Kidney (tissue), 14 donors: ENCODE measurements around the gene KLHL29. TPM values are rescaled to one million over a fixed set of nuclear protein-coding genes. Genes with fewer than 3 reads are reported as not detected.
A peak's percentile ranks its signal among the peaks of the same experiment; 100 is the strongest.

Source experiments
- DNase-seq, 5 donors: peaks; one replicate each; pipeline ENCODE4 v3.0.0-alpha.2; 2013 to 2020
- FAIRE-seq: peaks from 2 replicates; lab custom pipeline; 2012; peaks lifted over from hg19 to GRCh38; lab: Jason Lieb, UNC
- H3K27ac ChIP-seq, 2 donors: one replicate each; pipeline ENCODE4 v1.7.0; 2013; ENCODE audit warnings: low read depth in 2 of 2, low read length in 2 of 2, inconsistent platforms in 1 of 2
- H3K27me3 ChIP-seq: one replicate; pipeline ENCODE4 v1.7.1; 2013; ENCODE audit warnings: low read length, inconsistent platforms; ENCODE audit not compliant: control insufficient read depth, insufficient read depth
- H3K36me3 ChIP-seq, 3 donors: one replicate each; pipeline versions ENCODE4 v1.7.0 to v1.7.1; 2013; ENCODE audit warnings: low read length in 3 of 3, control low read depth in 1 of 3, inconsistent platforms in 1 of 3; ENCODE audit not compliant: insufficient read depth in 3 of 3, control insufficient read depth in 2 of 3
- H3K4me1 ChIP-seq, 3 donors: one replicate each; pipeline versions ENCODE4 v1.7.0 to v1.7.1; 2013; ENCODE audit warnings: low read length in 3 of 3, inconsistent platforms in 1 of 3, low read depth in 1 of 3; ENCODE audit not compliant: control insufficient read depth in 2 of 3, insufficient read depth in 2 of 3
- H3K4me3 ChIP-seq, 3 donors: one replicate each; pipeline versions ENCODE4 v1.7.0 to v1.8.1; 2013; ENCODE audit warnings: low read length in 3 of 3, control low read depth in 1 of 3, inconsistent platforms in 1 of 3
- H3K9ac ChIP-seq, 3 donors: one replicate each; pipeline versions ENCODE4 v1.7.0 to v1.7.1; 2013; ENCODE audit warnings: low read length in 3 of 3, control low read depth in 1 of 3, inconsistent platforms in 1 of 3
- H3K9me3 ChIP-seq, 3 donors: one replicate each; pipeline versions ENCODE4 v1.7.0 to v1.7.1; 2013; ENCODE audit warnings: low read length in 3 of 3, control low read depth in 1 of 3, inconsistent platforms in 1 of 3; ENCODE audit not compliant: control insufficient read depth in 2 of 3, insufficient read depth in 1 of 3
- intact Hi-C: fragments of 100-400 bp; cut with DNase I; formaldehyde crosslinking; loops from one replicate; pipeline ENCODE4 v1.11.1; 2022
- polyA plus RNA-seq: library from polyadenylated mRNA; stranded (reverse); fragments of 350-450 nt; fragmentation: Illumina TruSeq; extraction: RNeasy Lipid Tissue Mini Kit (QIAGEN cat#74804); gene quantifications from one replicate; pipeline ENCODE4 v1.2.3, GENCODE V29; 2014; ENCODE audit warnings: low read depth, low replicate concordance; ENCODE audit not compliant: insufficient read depth
- total RNA-seq: library from RNA; stranded (reverse); fragmentation: NEBNext Ultra II Directional; extraction: Animal tissue kit (Norgen Biotek cat#: 25700); gene quantifications from one replicate; pipeline ENCODE4 v1.2.1, GENCODE V29; 2021
- TF ChIP-seq, protein P1 (sequence below): IDR thresholded peaks from 3 replicates; pipeline ENCODE4 v1.5.1; 2012; ENCODE audit warnings: mild to moderate bottlenecking, moderate library complexity, borderline replicate concordance; ENCODE audit not compliant: insufficient read depth; ENCODE audit errors: extremely low read depth
- donor health status: control.
- donor health status: control.
- donor health status: control.
- donor health status: control.
- donor health status: control.
- donor health status: DM: yes; HTN: yes; CAD: no.
- donor health status: Normal renal cell carcinoma (clear cell type).

Gene KLHL29
- total and polyA plus RNA-seq, 2 donors from 2014 or later: 1.5 to 10.5 TPM

- no peaks in the 10 kb centered on the region for H3K9me3 ChIP-seq
- no peak overlapping the region for H3K9ac ChIP-seq
- H3K36me3 ChIP-seq: no peaks in the 10 kb centered on the region
- no peaks in the 10 kb centered on the region for H3K27me3 ChIP-seq
- FAIRE-seq (no peak), DNase-seq (peak in 1 of 5 donors; percentile 71)
- H3K4me3 ChIP-seq: no peak overlapping the region
- intact Hi-C loops: no loop called here
- H3K4me1 ChIP-seq: peaks cover 0 to 4% (median 0%) of the 10 kb centered on the region in 3 donors
- TF ChIP-seq, protein P1, sequence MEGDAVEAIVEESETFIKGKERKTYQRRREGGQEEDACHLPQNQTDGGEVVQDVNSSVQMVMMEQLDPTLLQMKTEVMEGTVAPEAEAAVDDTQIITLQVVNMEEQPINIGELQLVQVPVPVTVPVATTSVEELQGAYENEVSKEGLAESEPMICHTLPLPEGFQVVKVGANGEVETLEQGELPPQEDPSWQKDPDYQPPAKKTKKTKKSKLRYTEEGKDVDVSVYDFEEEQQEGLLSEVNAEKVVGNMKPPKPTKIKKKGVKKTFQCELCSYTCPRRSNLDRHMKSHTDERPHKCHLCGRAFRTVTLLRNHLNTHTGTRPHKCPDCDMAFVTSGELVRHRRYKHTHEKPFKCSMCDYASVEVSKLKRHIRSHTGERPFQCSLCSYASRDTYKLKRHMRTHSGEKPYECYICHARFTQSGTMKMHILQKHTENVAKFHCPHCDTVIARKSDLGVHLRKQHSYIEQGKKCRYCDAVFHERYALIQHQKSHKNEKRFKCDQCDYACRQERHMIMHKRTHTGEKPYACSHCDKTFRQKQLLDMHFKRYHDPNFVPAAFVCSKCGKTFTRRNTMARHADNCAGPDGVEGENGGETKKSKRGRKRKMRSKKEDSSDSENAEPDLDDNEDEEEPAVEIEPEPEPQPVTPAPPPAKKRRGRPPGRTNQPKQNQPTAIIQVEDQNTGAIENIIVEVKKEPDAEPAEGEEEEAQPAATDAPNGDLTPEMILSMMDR: no peak
- no peak overlapping the region for H3K27ac ChIP-seq
Measured at GRCh38 chr2:23657934-23658333, 273.0 kb downstream of the KLHL29 start.

DNA sequence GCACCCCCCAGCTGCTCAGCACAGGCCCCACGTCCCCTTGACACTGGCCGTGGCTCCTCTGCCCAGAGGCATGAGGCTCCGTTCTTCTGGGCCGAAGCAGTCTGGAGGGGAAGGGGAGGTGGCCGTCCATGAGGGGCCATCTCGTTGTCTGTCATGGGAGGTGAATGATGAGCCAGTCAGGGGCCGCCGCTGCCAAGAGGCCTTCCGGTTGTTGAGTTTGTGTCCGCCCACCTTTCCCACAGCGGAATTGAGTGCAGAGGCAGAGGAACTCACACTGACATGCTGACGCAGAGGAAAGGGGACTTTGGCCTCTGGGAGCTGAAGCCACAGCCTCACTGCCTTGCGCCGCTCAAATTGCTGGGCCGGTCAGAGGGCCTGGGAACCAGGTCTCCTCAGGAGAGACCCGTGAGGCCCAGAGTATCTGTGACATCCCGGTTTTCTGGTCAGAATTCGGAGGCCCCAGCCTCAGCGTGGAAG is 273.5 kb downstream of the KLHL29 start:
- no peaks in the 10 kb centered on the region for H3K36me3 ChIP-seq
- H3K27me3 ChIP-seq: no peaks in the 10 kb centered on the region
- intact Hi-C loops: no loop called here
- peaks cover 0 to 4% (median under 1%) of the 10 kb centered on the region in 3 donors for H3K4me1 ChIP-seq
- no peak overlapping the region for H3K27ac ChIP-seq
- peak; percentile 56 to 81 (median 69) for DNase-seq
- H3K9ac ChIP-seq: no peak overlapping the region
- FAIRE-seq: no peak
- H3K9me3 ChIP-seq: no peaks in the 10 kb centered on the region
- TF ChIP-seq, protein P1: no peak
- H3K4me3 ChIP-seq: no peak overlapping the region

GRCh38 chr2:23659328-23659727 is 274.3 kb downstream of the KLHL29 start:
- intact Hi-C loops: no loop called here
- H3K27ac ChIP-seq: no peak overlapping the region

More at GRCh38 chr2:23659328-23659727, 274.3 kb downstream of the KLHL29 start:
- Histone ChIP-seq H3K27me3 (no peaks in the 10 kb centered on the region), H3K4me3 (no peak overlapping the region), H3K4me1 (peaks cover 0 to 4% (median 2%) of the 10 kb centered on the region in 3 donors), H3K36me3 (no peaks in the 10 kb centered on the region), H3K9me3 (no peaks in the 10 kb centered on the region), H3K9ac (no peak overlapping the region)
- TF ChIP-seq, protein P1: no peak
- peak in 1 of 5 donors; percentile 69 for DNase-seq
- FAIRE-seq: no peak
